ENCODE data around the gene REXO1.

- TF ChIP-seq TAF1 (IDR thresholded peaks at IDR 0.05; ENCODE audit: low read depth, low read length) (no peak), POLR2A (IDR thresholded peaks at IDR 0.05; ENCODE audit: low read depth, low read length) (no peak), POLR2AphosphoS5 (IDR thresholded peaks at IDR 0.05; ENCODE audit: low read depth, low read length) (no peak), SPI1 (IDR thresholded peaks at IDR 0.05; ENCODE audit: low read depth, low read length) (no peak)
These were observed 26.4 kb upstream of the REXO1 start for GRCh38 chr19:1874554-1875185.

All from GM12891 (cell line).